Measurements from ENCODE around the gene LIPC. TPM values are rescaled to one million over a fixed set of nuclear protein-coding genes. Genes with fewer than 3 reads are reported as not detected.

LIPC gene
- total and polyA plus RNA-seq, 2 donors (not counting 3 experiments of a cell fraction or from before 2014, with no cell fraction given) = not detected

DNA sequence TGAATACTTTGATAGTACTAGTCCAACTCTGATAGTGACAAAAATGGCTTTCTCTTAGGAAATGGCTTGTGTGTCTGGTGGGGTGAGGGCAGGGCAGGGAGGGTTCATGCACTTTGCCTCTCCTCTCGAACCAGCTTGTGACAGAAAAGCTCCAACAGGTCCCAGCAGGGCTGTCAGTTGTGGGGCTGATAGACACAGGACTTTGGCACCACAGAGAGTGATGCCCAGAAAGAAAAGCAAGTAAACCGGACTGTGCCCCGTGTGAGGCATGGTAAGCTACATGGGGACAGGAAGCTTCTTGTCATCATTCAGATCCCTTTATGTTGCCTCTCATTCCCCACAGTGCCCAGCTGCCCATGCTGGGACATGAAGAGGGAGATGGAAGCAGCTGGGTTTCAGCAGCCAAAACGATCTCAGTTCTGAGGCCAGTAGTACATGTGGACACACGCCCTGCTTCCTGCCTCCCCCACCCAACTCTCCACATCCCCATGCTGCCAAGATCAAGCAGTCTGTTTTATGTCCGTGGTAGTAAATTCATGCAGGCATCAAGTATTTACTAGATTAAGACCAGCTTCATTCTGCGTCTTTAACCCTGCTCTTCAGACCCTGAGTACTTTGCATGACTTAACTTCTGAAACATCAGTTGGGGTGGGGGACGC is 29.7 kb upstream of the LIPC start:
- no TSS peak for BruUV-seq (replicated peaks)
- no peak overlapping the region for H3K4me3 ChIP-seq (replicated peaks in 1 of 3; ENCODE audit: insufficient read depth in 1 of 3, low read depth in 1 of 3, low read length in 3 of 3)
- no peak for FAIRE-seq
- no peak overlapping the region for H2AFZ ChIP-seq (ENCODE audit: low read depth, low read length)
- no peak for DNase-seq (ENCODE audit: low read depth, low spot score)
- dilution Hi-C loops (cut with MboI; ENCODE audit: extremely low pct_ligation_motif_present, low sequenced_read_pairs) (no loop called here), intact Hi-C loops (cut with micrococcal nuclease) (no loop called here)
- TF ChIP-seq POLR2A (IDR thresholded peaks at IDR 0.05; ENCODE audit: low read depth, low read length) (no peak), EZH2 (IDR thresholded peaks at IDR 0.05; ENCODE audit: borderline replicate concordance, low read depth, low read length, severe bottlenecking) (no peak), JUN (IDR thresholded peaks at IDR 0.05; ENCODE audit: borderline replicate concordance, insufficient read depth, insufficient read length, low read depth) (no peak), FOS (IDR thresholded peaks at IDR 0.05; ENCODE audit: borderline replicate concordance, insufficient read depth, low read length) (no peak), POLR2AphosphoS5 (IDR thresholded peaks at IDR 0.05; ENCODE audit: insufficient read depth, low read depth, low read length) (no peak), MYC (IDR thresholded peaks at IDR 0.05; ENCODE audit: low read depth, low read length) (no peak), GATA2 (IDR thresholded peaks at IDR 0.05; ENCODE audit: insufficient read depth, insufficient read length, low read depth, low read length) (no peak)
- TF ChIP-seq, protein P1, sequence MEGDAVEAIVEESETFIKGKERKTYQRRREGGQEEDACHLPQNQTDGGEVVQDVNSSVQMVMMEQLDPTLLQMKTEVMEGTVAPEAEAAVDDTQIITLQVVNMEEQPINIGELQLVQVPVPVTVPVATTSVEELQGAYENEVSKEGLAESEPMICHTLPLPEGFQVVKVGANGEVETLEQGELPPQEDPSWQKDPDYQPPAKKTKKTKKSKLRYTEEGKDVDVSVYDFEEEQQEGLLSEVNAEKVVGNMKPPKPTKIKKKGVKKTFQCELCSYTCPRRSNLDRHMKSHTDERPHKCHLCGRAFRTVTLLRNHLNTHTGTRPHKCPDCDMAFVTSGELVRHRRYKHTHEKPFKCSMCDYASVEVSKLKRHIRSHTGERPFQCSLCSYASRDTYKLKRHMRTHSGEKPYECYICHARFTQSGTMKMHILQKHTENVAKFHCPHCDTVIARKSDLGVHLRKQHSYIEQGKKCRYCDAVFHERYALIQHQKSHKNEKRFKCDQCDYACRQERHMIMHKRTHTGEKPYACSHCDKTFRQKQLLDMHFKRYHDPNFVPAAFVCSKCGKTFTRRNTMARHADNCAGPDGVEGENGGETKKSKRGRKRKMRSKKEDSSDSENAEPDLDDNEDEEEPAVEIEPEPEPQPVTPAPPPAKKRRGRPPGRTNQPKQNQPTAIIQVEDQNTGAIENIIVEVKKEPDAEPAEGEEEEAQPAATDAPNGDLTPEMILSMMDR (IDR thresholded peaks at IDR 0.05; ENCODE audit: extremely low read depth in 1 of 2, insufficient read depth in 1 of 2, low read depth in 1 of 2, low read length in 2 of 2) = no peak
- TF ChIP-seq, protein P2, sequence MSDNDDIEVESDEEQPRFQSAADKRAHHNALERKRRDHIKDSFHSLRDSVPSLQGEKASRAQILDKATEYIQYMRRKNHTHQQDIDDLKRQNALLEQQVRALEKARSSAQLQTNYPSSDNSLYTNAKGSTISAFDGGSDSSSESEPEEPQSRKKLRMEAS (IDR thresholded peaks at IDR 0.05; ENCODE audit: insufficient read depth, insufficient read length) = no peak
- no peaks in the 10 kb centered on the region for H3K36me3 ChIP-seq (ENCODE audit: control insufficient read depth in 2 of 2, extremely low read depth in 1 of 2, insufficient read depth in 2 of 2, low read length in 2 of 2)
- ChIA-PET POLR2A (no interaction called here), CTCF (interaction anchor here (1.4 kb wide), 1 partner anchor 13 kb away, joined by 4 read pairs; no protein-coding TSS in a partner anchor)
- H3K27me3 ChIP-seq (ENCODE audit: control insufficient read depth in 2 of 2, insufficient read depth in 2 of 2, low read length in 2 of 2) = peaks cover 11 to 21% of the 10 kb centered on the region in 2 experiments
- no peaks in the 10 kb centered on the region for H3K9me3 ChIP-seq (replicated peaks; ENCODE audit: control insufficient read depth, insufficient read depth, low read length)
- H3K9ac ChIP-seq (replicated peaks; ENCODE audit: extremely low read depth, insufficient read depth, low read length) = no peak overlapping the region
- no peaks in the 10 kb centered on the region for H4K20me1 ChIP-seq (replicated peaks; ENCODE audit: control insufficient read depth, extremely low read depth, insufficient read depth, low read length)
- no peak overlapping the region for H3K27ac ChIP-seq (ENCODE audit: insufficient read depth, low read depth, low read length)
- no peaks in the 10 kb centered on the region for H3K79me2 ChIP-seq (ENCODE audit: control insufficient read depth, insufficient read depth, low read length)
- no peak overlapping the region for H3K4me2 ChIP-seq (ENCODE audit: insufficient read depth, low read length)
- no peaks in the 10 kb centered on the region for H3K9me1 ChIP-seq (replicated peaks; ENCODE audit: control insufficient read depth, extremely low read depth, insufficient read depth, low read length)
- no peaks in the 10 kb centered on the region for H3K4me1 ChIP-seq (ENCODE audit: control insufficient read depth, extremely low read depth, insufficient read depth, low read length)

Data from endothelial cell of umbilical vein (primary cell).